HG03025 (cell line): Measurements from ENCODE around the gene TBC1D2B.

ENCODE experiments used
- ATAC-seq: cut with Tn5 transposase; IDR thresholded peaks from one replicate; pipeline ENCODE4 v1.9.1; 2021; ENCODE audit warnings: mild to moderate bottlenecking, moderate library complexity; ENCODE audit not compliant: unreplicated experiment, low FRiP score

The TBC1D2B gene

DNA sequence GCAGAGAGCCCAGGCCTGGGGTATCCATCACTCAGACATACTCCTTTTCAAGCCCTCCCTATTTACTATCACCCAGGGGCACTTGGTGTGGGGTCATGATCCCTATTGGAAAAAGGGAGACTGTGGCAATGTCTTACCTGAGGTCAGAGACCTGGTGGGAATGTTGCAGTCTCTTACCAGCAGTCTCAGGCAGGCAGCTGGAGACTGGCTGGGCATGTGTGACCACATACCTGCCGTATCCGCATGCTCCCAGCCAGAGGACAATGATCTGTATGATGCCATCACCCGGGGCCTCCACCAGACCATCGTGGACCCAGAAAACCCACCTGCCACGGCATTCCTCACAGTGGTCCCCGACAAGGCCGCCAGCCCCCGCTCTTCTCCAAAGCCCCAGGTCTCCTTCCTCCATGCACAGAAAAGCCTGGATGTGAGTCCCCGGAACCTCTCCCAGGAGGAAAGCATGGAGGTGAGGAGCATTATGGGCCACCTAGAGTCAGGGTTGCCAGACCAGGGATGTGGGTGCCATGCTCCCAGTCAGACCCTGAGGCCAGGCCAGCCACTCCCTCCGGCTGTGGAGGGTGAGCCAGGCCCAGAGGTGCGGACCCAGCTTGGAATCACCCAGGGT lies 20.7 kb upstream of the TBC1D2B start:
- no peak for ATAC-seq

DNA sequence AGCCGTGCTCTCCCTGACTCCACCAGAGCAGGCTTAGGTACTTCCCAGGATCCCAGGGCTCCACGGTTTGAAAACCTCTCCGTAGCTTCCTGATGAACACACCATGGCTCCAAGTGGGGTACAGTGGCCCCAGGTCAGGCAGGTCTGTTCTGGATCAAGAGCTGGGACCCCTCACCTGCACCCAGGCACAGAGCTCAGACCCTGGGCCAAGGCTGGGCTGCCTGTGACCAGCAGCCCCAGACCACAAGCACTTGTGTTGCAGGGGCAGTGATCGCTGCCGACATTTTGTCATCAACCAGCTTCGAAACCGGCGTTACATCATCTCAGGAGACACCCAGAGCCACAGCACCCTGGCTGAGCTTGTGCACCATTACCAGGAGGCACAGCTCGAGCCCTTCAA lies 20.2 kb upstream of the TBC1D2B start:
- no peak for ATAC-seq

DNA sequence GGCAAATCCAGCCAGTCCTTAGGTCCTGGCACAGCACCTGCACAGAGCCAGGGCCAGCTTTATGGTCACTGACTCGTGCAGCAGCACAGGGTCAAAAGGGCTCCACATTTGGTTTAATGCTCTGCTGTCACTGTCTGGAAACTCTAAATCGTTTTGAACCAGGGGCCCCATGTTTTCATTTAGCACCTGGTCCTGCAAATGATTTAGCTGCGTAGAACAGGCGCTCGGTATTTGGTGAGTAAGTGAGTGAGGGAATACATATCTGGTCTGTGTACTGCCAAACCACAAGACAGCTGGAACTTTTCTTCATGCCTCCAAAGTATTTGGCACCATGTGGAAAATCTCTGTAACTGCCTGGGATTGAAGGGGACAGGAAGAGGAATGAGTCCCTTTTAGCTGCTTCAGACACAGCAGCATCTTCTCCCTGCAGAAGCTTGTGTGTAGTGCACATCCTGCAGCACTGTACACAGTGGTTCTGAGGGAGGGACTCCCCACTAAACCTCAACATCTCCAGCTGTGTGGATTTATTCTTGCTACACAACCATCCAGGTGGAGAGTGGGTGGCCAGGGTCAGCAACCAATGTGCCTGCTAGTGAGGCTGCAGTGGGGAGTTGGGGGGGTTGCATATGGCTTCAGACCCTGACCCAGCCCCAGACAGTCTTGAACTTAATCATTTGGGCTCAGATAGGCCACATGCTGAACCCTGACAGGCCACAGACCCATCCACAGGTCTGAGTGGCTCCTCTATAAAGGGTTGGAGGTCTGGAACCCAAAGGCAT lies 15.9 kb upstream of the TBC1D2B start:
- no peak for ATAC-seq

DNA sequence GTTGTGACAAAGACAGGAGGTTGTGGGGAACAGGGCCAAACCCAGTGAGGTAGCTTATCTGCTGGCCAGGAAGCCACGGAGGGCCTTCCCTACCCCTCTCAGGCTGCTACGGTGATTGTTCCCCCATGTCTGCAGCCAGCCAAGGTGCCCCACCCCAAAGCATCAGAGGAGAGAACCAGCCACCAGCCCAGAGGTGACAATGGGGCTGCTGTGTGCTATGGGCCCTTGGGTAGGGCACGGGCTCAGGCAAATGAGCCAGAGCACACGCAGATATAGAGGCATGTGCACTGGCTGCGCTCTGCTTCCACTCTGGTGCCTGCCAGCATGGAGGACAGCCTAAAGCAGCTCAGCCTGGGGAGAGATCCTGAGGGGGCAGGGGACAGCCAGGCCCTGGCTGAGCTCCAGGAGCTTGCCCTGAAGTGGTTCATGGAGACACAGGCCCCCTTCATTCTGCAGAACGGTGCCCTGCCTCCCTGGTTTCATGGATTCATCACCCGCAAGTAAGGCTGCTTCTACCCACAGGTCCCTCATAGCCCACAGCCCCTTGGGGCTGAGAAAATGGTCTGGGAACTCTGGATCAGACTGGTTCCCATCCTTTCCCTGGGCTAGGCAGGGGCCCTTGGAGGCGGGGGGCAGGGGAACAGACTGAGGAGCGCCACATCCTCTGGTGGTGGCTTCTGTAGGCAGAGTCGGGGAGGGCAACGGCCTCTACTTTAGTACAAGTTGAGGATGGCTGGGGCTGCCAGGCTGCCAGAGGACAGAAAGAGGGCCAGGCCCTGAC lies 14.9 kb upstream of the TBC1D2B start, which contains the start of gene SH2D7:
Gene SH2D7 (plus strand): TSS at position 301 of the 781 bp plus-strand sequence. CDS start 24 bp downstream, at position 325.
- no peak for ATAC-seq

GRCh38 chr15:78090422-78091063 lies 13.0 kb upstream of the TBC1D2B start:
- ATAC-seq, result no peak

- ATAC-seq, result no peak
Measured at GRCh38 chr15:78088773-78089080, 11.2 kb upstream of the TBC1D2B start.

- ATAC-seq, result no peak
Measured at GRCh38 chr15:78087951-78088772, 10.7 kb upstream of the TBC1D2B start.

DNA sequence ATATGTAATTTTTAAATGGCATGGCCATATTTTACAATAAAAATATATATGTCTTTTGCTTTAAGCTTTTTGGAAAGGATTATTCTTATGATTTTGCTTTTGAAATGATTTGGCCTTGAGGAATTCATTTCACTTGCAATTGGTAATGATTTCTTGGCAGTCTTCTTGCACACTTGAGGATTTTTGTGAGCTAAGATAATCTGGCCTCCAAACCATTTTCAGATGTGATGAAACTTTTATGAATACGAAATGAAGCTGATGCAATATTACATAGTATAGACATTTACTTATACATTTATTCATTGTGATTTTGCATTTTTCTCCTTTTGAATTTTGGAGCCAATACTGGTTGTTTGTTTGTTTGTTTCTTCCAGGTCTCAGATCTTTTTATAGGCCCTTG lies 8.4 kb upstream of the TBC1D2B start:
- ATAC-seq, result no peak

DNA sequence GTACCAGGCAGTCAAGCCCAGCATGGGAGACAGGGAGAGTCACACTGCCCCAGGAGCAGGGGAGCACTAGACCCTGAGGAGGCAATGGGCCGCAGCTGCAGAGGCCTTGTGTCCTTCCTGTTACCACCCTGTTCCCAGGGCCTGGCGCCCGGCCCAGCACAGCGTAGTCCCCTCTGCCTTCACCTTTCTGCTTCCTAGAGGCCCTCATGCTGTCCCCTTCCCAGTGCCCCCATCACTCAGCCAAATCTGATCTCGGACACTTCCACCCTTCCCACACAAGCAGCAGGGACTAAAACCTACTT lies 6.9 kb upstream of the TBC1D2B start:
- ATAC-seq, result no peak

DNA sequence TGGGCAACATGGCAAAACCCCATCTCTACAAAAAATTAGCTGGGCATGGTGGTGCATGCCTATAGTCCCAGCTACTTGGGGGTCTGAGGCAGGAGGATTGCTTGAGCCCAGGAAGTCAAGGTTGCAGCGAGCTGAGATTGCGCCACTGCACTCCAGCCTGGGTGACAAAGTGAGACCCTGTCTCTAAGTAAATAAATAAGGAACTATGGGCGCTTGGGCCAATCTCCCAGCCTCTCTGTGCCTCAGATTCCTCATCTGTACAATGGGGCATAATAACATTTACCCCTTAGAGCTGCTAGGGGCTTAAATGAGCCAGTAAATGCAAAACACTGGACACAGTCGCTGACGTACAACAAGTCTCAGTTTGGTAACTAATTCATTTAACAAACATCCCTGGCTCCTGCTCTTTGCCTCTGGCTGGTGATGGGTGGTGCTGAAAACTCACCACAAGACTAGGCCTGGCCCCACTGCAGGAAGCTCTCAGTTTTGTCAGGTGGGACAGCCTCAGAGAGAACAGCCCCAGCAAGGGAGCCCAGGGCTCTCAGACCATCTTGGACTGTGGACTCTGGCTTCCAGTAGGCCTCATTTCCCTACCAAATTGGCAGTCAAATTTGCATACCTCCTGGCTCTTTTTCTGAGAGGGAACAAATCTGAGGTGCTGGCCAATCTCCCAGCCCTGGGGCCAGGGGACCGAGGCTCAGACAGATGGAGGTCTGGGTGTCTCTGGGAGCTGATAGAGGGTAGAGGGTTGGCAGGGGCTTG lies 6.4 kb upstream of the TBC1D2B start:
- no peak for ATAC-seq

DNA sequence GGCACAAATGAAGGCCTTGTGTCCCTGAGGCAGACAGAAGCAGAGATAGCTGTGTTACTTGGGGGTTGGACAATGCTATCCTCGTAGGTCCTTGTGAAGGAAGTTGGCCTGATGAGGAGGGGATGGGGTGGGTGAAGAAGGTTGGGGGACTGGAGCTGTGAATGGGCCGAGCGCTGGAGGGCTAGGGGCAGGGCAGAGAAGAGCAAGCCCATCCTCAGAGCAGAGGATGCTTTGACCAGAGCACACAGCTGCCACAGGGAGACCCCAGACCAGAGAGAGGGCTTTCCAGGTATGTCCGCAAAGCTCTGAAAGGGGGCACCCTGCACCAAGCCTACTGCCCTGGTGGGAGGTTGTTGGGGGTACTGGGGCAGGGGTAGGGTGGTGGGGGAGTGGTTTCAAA lies 5.7 kb upstream of the TBC1D2B start:
- no peak for ATAC-seq

- no peak for ATAC-seq
Measured at GRCh38 chr15:78082743-78083110, 5.2 kb upstream of the TBC1D2B start.

DNA sequence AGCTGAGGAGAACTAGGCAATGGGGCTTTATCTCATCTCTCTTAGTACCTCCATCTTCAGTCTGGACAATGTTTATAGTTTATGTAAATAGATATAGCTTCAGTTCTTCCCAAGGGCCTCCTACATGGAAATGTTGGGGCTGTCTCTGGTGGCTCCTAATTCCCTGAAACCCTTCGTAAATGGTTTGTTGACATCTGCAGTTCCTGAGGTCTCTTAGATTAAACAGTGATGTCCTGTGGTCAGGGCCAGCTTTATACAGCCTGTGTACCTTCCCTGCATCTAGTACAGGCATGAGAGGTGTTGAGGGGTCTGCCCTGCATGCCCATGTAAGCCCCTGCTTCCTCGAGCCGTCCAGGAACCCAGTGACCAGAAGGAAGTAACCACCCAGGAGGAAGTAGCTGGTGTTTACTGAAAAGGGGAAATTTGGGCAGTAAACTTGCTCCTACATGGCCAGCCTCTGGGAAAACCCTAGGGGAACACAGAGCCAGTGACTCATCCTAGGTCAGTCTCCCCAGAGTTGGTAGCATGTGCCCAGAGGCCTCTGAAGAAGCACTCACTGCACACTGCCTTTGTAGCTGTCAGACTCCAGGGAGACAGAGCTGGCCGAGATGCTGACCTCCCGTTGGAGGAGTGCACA lies 4.7 kb upstream of the TBC1D2B start:
- ATAC-seq, result no peak

DNA sequence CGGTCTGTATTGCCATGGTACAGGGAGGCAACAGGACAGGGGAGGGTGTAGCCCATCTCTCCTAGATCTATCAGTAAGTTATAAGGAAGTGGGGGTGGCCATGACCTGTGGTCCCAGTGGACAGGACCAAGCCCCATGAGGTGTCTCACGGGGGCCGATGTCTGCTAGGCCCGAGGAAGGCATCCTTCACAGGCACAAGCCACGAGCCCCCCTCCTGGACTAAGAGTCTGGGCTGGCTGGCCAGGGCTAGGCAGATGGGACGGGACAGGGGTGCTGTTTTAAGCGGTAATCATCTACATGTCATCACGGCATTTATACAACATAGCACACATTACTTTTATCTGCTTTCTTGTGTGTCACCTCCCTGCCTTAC lies 2.6 kb upstream of the TBC1D2B start:
- ATAC-seq, result no peak

- ATAC-seq, result no peak
Measured at GRCh38 chr15:78079298-78080087, 2.0 kb upstream of the TBC1D2B start.

DNA sequence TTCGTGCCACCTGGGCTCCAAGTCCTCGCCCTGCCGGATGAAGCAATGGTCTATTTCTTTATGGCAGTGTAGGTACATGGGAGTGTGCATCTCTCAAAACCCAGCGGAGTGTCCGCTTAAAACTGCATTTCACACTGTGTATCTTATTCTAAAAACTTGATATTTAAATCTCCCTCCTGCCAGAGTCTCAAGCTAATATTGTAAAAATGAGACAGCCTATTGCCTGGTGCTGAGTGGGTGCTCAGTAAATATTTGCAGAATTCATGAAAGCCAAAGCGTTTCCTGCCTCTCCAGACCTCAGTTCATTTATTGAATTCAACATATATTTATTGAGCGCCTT lies 330 bp upstream of the TBC1D2B start:
- ATAC-seq, result peak; percentile 15

GRCh38 chr15:78076231-78077052 lies 1.1 kb downstream of the TBC1D2B start:
- no peak for ATAC-seq
